Measurements from ENCODE around the gene KLK14. TPM values are rescaled to one million over a fixed set of nuclear protein-coding genes. Genes with fewer than 3 reads are reported as not detected.

The KLK14 gene
- total and polyA plus RNA-seq, 2 of the 8 experiments (the other 6 are each of a cell fraction or from before 2014, with no cell fraction given), result 0.09 to 1.2 TPM

GRCh38 chr19:51043497-51043896, 39.2 kb downstream of the KLK14 start:
- Histone ChIP-seq H3K18ac (ENCODE audit: extremely low read depth, low read length) (peak overlapping the region; percentile 63; the same call in 1 of the 2 replicates), H4K5ac (ENCODE audit: insufficient read length, low read depth, low read length) (no peak overlapping the region), H3K23ac (ENCODE audit: insufficient read length) (no peak overlapping the region), H2AFZ (ENCODE audit: low read length) (peak overlapping the region; percentile 89), H2AK5ac (ENCODE audit: low read depth, low read length) (peak overlapping the region; percentile 91; the same call in 1 of the 2 replicates), H3K4me3 (ENCODE audit: extremely low read depth in 1 of 4, insufficient read depth in 2 of 4, low read depth in 3 of 4, low read length in 4 of 4) (no peak overlapping the region), H3K27me3 (replicated peaks in 1 of 4; ENCODE audit: control insufficient read depth in 3 of 4, extremely low read depth in 1 of 4, insufficient read depth in 3 of 4, low read length in 3 of 4) (no peaks in the 10 kb centered on the region), H2BK5ac (ENCODE audit: low read depth, low read length) (0 out of 2 replicates have a peak overlapping the region, but pooled peaks have one; percentile 52), H4K20me1 (replicated peaks in 1 of 2; ENCODE audit: control insufficient read depth in 1 of 2, insufficient read depth in 2 of 2, low read length in 2 of 2) (no peaks in the 10 kb centered on the region), H3K79me2 (ENCODE audit: control insufficient read depth in 1 of 2, insufficient read depth in 2 of 2, low read length in 2 of 2) (no peaks in the 10 kb centered on the region), H3K4me1 (replicated peaks in 1 of 4; ENCODE audit: control insufficient read depth in 3 of 4, insufficient read depth in 4 of 4, low read length in 3 of 4) (peaks cover 0 to 14% (median 7%) of the 10 kb centered on the region in 4 experiments; a peak in 4 of 7 replicates), H4K8ac (ENCODE audit: extremely low read depth, insufficient read depth, low read length) (no peak overlapping the region; the same call in 1 of the 2 replicates), H3K4me2 (ENCODE audit: insufficient read depth in 1 of 2, low read depth in 2 of 2, low read length in 2 of 2) (peak overlapping the region; percentile 15 to 16; a peak in 1 of 4 replicates), H2BK20ac (ENCODE audit: low read length) (peak overlapping the region; percentile 61; the same call in 1 of the 2 replicates), H3K27ac (ENCODE audit: low read depth, low read length) (no peak overlapping the region), H3K23me2 (ENCODE audit: low read depth, low read length) (no peaks in the 10 kb centered on the region; the same call in 1 of the 2 replicates), H3K56ac (replicated peaks; ENCODE audit: insufficient read length, low read depth, low read length) (no peak overlapping the region), H3K79me1 (ENCODE audit: low read depth, low read length) (no peaks in the 10 kb centered on the region), H3K14ac (ENCODE audit: insufficient read length) (no peak overlapping the region), H2BK120ac (replicated peaks; ENCODE audit: low read depth, low read length) (peak overlapping the region; percentile 16), H2BK15ac (ENCODE audit: low read length) (no peak overlapping the region; the same call in 1 of the 2 replicates), H4K91ac (replicated peaks; ENCODE audit: insufficient read length, low read length) (peak overlapping the region; percentile 93), H3K9me3 (ENCODE audit: insufficient read depth in 2 of 2, low read depth in 1 of 2, low read length in 1 of 2) (no peaks in the 10 kb centered on the region), H2BK12ac (ENCODE audit: low read depth, low read length) (peak overlapping the region; percentile 95; the same call in 1 of the 2 replicates), H3K9ac (replicated peaks in 1 of 4; ENCODE audit: extremely low read depth in 1 of 4, low read depth in 3 of 4, low read length in 3 of 4) (no peak overlapping the region), H3K36me3 (ENCODE audit: control insufficient read depth in 2 of 4, insufficient read depth in 4 of 4, low read length in 3 of 4) (no peaks in the 10 kb centered on the region), H3K4ac (replicated peaks; ENCODE audit: insufficient read length, low read depth, low read length) (no peak overlapping the region)
- CTCF ChIA-PET (ENCODE audit: partially characterized antibody), result interaction anchor here (0.5 to 6.7 kb wide), 5 partner anchors 23 to 505 kb away, joined by 3 to 54 read pairs (median 5); partner anchors contain the start of gene KLK10
- POLR2A ChIA-PET (ENCODE audit: partially characterized antibody), result interaction anchor here (1.1 to 1.4 kb wide), 2 partner anchors 26 kb away, joined by 3 to 4 read pairs; no protein-coding TSS in a partner anchor
- DNase-seq (ENCODE audit: low read depth in 1 of 2, low spot score in 2 of 2) (no peak), FAIRE-seq (no peak)
- WGBS, 2 experiments (ENCODE audit: extremely low coverage in 1 of 2, insufficient coverage in 1 of 2, insufficient read length in 1 of 2, insufficient replicate concordance in 2 of 2, low coverage in 1 of 2, low lambda C conversion rate in 2 of 2, missing lambda C conversion rate in 1 of 2), result 83% methylated on average over 9 of the region's 9 CpGs; no CpG with 5 or more reads in 1 of the 2 experiments
- TF ChIP-seq RBBP5 (IDR thresholded peaks at IDR 0.05; ENCODE audit: borderline replicate concordance, low read depth, low read length) (no peak), KDM5A (IDR thresholded peaks at IDR 0.05; ENCODE audit: low read length) (no peak), ZNF274 (IDR thresholded peaks at IDR 0.05; ENCODE audit: borderline replicate concordance, extremely low read depth, low read length) (no peak), CEBPB (IDR thresholded peaks at IDR 0.05; ENCODE audit: low read depth, low read length) (no peak), RNF2 (IDR thresholded peaks at IDR 0.05; ENCODE audit: borderline replicate concordance, low read depth, low read length, missing control alignments, poor library complexity, severe bottlenecking) (no peak), POLR2A (IDR thresholded peaks at IDR 0.05; ENCODE audit: control extremely low read depth in 1 of 2, low read depth in 2 of 2, low read length in 2 of 2) (no peak), USF2 (IDR thresholded peaks at IDR 0.05; ENCODE audit: low read length) (no peak), SIN3A (conservative IDR thresholded peaks at IDR 0.05 in 1 of 2, IDR thresholded peaks at IDR 0.05 in 1 of 2; ENCODE audit: low read depth in 1 of 2, low read length in 2 of 2) (no peak), GABPA (IDR thresholded peaks at IDR 0.05; ENCODE audit: borderline replicate concordance, insufficient read depth, low read length) (no peak), YY1 (IDR thresholded peaks at IDR 0.05; ENCODE audit: low read depth, low read length) (no peak), BRCA1 (IDR thresholded peaks at IDR 0.05; ENCODE audit: low read depth, low read length) (no peak), RFX5 (IDR thresholded peaks at IDR 0.05; ENCODE audit: borderline replicate concordance, low read depth, low read length) (no peak)
